Measurements from ENCODE around the gene RHBDL1. TPM values are rescaled to one million over a fixed set of nuclear protein-coding genes. Genes with fewer than 3 reads are reported as not detected.
"Not testable (repeated sequence)": the region's sequence is repeated elsewhere in the genome, so short reads cannot be mapped to it uniquely, and the experiment has no call there.

Gene RHBDL1
- total and polyA plus RNA-seq, 2 donors (not counting 3 experiments of a cell fraction or from before 2014, with no cell fraction given), result 1.1 to 1.8 TPM

- H3K79me2 ChIP-seq (ENCODE audit: control insufficient read depth, insufficient read depth, low read length); H3K27ac ChIP-seq (ENCODE audit: insufficient read depth, low read depth, low read length); FAIRE-seq; H3K4me1 ChIP-seq (ENCODE audit: control insufficient read depth, extremely low read depth, insufficient read depth, low read length); H3K9ac ChIP-seq (replicated peaks; ENCODE audit: extremely low read depth, insufficient read depth, low read length); DNase-seq (ENCODE audit: low read depth, low spot score); H4K20me1 ChIP-seq (replicated peaks; ENCODE audit: control insufficient read depth, extremely low read depth, insufficient read depth, low read length); POLR2A ChIA-PET; H3K9me3 ChIP-seq (replicated peaks; ENCODE audit: control insufficient read depth, insufficient read depth, low read length); dilution Hi-C loops (cut with MboI; ENCODE audit: extremely low pct_ligation_motif_present, low sequenced_read_pairs); H2AFZ ChIP-seq (ENCODE audit: low read depth, low read length); BruUV-seq (replicated peaks); H3K4me3 ChIP-seq (replicated peaks in 1 of 3; ENCODE audit: insufficient read depth in 1 of 3, low read depth in 1 of 3, low read length in 3 of 3); H3K36me3 ChIP-seq (ENCODE audit: control insufficient read depth in 2 of 2, extremely low read depth in 1 of 2, insufficient read depth in 2 of 2, low read length in 2 of 2); intact Hi-C loops (cut with micrococcal nuclease); H3K4me2 ChIP-seq (ENCODE audit: insufficient read depth, low read length); H3K9me1 ChIP-seq (replicated peaks; ENCODE audit: control insufficient read depth, extremely low read depth, insufficient read depth, low read length): not testable (repeated sequence)
- CTCF ChIA-PET, result interaction anchor here (1.6 kb wide), 1 partner anchor 29 kb away, joined by 6 read pairs; the partner anchor contains the start of gene ANTKMT
- peaks cover 32 to 34% of the 10 kb centered on the region in 2 experiments for H3K27me3 ChIP-seq (ENCODE audit: control insufficient read depth in 2 of 2, insufficient read depth in 2 of 2, low read length in 2 of 2)
Observed at GRCh38 chr16:691242-691641, 15.8 kb downstream of the RHBDL1 start.

GRCh38 chr16:692356-693108 is 17.1 kb downstream of the RHBDL1 start:
- Histone ChIP-seq H3K9ac (replicated peaks; ENCODE audit: extremely low read depth, insufficient read depth, low read length) (no peak overlapping the region), H4K20me1 (replicated peaks; ENCODE audit: control insufficient read depth, extremely low read depth, insufficient read depth, low read length) (no peaks in the 10 kb centered on the region), H3K27ac (ENCODE audit: insufficient read depth, low read depth, low read length) (no peak overlapping the region), H3K4me1 (ENCODE audit: control insufficient read depth, extremely low read depth, insufficient read depth, low read length) (peaks cover 6% of the 10 kb centered on the region), H3K9me1 (replicated peaks; ENCODE audit: control insufficient read depth, extremely low read depth, insufficient read depth, low read length) (no peaks in the 10 kb centered on the region), H3K4me3 (replicated peaks in 1 of 3; ENCODE audit: insufficient read depth in 1 of 3, low read depth in 1 of 3, low read length in 3 of 3) (no peak overlapping the region), H3K79me2 (ENCODE audit: control insufficient read depth, insufficient read depth, low read length) (no peaks in the 10 kb centered on the region), H2AFZ (ENCODE audit: low read depth, low read length) (no peak overlapping the region), H3K36me3 (ENCODE audit: control insufficient read depth in 2 of 2, extremely low read depth in 1 of 2, insufficient read depth in 2 of 2, low read length in 2 of 2) (peaks cover 0 to 3% of the 10 kb centered on the region in 2 experiments), H3K9me3 (replicated peaks; ENCODE audit: control insufficient read depth, insufficient read depth, low read length) (no peaks in the 10 kb centered on the region), H3K4me2 (ENCODE audit: insufficient read depth, low read length) (no peak overlapping the region), H3K27me3 (ENCODE audit: control insufficient read depth in 2 of 2, insufficient read depth in 2 of 2, low read length in 2 of 2) (peaks cover 32 to 34% of the 10 kb centered on the region in 2 experiments)
- no peak for TF ChIP-seq MYC (IDR thresholded peaks at IDR 0.05; ENCODE audit: low read depth, low read length)
- TF ChIP-seq MAX (IDR thresholded peaks at IDR 0.05; ENCODE audit: insufficient read depth, insufficient read length), result no peak
- no peak for TF ChIP-seq POLR2A (IDR thresholded peaks at IDR 0.05; ENCODE audit: low read depth, low read length)
- TF ChIP-seq CTCF (IDR thresholded peaks at IDR 0.05; ENCODE audit: extremely low read depth in 1 of 2, insufficient read depth in 1 of 2, low read depth in 1 of 2, low read length in 2 of 2), result no peak
- no peak for TF ChIP-seq GATA2 (IDR thresholded peaks at IDR 0.05; ENCODE audit: insufficient read depth, insufficient read length, low read depth, low read length)
- no peak for TF ChIP-seq FOS (IDR thresholded peaks at IDR 0.05; ENCODE audit: borderline replicate concordance, insufficient read depth, low read length)
- TF ChIP-seq JUN (IDR thresholded peaks at IDR 0.05; ENCODE audit: borderline replicate concordance, insufficient read depth, insufficient read length, low read depth), result no peak
- TF ChIP-seq EZH2 (IDR thresholded peaks at IDR 0.05; ENCODE audit: borderline replicate concordance, low read depth, low read length, severe bottlenecking), result no peak
- TF ChIP-seq POLR2AphosphoS5 (IDR thresholded peaks at IDR 0.05; ENCODE audit: insufficient read depth, low read depth, low read length), result no peak
- FAIRE-seq (no peak), DNase-seq (ENCODE audit: low read depth, low spot score) (no peak)
- POLR2A ChIA-PET, result no interaction called here
- dilution Hi-C loops (cut with MboI; ENCODE audit: extremely low pct_ligation_motif_present, low sequenced_read_pairs) (no loop called here), intact Hi-C loops (cut with micrococcal nuclease) (no loop called here)
- no TSS peak for BruUV-seq (replicated peaks)
- CTCF ChIA-PET, result no interaction called here

Data from endothelial cell of umbilical vein (primary cell).